GM19455 (cell line): ENCODE results near the gene TERC.
"Not testable (repeated sequence)": the region's sequence is repeated elsewhere in the genome, so short reads cannot be mapped to it uniquely, and the experiment has no call there.

ENCODE experiments used
- ATAC-seq: cut with Tn5 transposase; IDR thresholded peaks from one replicate; pipeline ENCODE4 v1.9.1; 2021; ENCODE audit not compliant: unreplicated experiment

TERC gene

DNA sequence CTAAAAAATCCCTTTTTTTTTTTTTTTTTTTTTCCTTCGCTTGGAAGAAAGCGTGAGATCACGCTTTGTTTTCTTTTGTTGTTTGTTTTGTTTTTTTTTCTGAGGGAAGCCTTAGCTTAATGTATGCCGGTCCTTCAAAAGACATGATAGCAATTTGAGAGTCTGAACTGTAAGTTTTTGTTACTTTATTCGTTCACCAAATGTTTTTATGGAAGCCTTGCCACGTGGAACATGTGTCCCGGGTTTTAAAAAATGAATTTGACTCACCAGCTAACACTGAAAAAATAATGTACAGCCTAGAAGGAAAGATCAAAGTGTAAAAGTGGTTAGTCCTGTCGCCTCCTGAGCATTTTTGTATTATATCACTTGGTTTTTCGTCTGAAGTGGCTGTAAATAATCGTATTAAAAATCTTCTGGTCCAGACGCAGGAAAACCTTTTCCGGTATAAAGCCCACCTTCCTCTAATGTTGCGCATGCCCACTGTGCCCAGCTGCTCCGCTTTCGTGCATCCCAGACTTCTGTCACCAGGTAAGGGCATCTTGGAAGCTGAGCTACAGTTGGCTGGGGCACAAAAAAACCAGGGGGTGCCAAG lies 7.5 kb upstream of the TERC start:
- ATAC-seq = peak; percentile 9

DNA sequence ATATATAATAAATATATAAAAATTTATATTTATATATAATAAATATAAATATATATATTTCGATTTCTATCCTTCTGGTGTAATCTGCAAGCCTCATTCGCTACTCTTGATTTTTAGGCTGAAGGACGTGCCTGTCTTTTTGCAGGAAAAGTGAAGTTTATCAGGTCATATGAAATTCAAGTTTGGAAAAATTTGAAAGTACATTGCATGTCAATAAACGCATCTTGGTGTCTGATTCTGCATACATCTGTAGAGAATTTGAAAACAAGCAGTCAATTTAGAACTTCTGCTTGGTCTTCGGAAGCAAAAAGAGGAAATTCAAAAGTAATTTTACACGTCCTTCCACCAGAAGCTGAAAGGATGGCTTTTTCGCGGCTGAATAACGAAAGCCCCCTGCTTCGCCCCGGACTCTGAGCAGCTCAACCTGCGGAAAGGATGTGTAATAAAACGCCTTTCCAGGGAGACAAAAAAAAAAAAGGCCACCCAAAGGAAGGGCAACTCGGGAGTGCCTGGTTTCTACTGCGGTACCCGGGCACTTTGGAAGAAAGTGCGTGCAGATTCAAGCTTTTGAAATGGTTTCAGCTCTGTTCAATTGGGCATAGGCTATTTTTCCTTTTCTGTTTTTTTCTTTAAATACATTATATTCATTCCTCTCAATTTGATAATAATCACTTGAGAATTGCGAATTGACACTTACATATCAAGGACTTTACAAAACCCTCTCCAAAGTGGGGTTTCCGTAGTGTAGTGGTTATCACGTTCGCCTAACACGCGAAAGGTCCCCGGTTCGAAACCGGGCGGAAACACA lies 6.8 kb upstream of the TERC start:
- no peak for ATAC-seq

DNA sequence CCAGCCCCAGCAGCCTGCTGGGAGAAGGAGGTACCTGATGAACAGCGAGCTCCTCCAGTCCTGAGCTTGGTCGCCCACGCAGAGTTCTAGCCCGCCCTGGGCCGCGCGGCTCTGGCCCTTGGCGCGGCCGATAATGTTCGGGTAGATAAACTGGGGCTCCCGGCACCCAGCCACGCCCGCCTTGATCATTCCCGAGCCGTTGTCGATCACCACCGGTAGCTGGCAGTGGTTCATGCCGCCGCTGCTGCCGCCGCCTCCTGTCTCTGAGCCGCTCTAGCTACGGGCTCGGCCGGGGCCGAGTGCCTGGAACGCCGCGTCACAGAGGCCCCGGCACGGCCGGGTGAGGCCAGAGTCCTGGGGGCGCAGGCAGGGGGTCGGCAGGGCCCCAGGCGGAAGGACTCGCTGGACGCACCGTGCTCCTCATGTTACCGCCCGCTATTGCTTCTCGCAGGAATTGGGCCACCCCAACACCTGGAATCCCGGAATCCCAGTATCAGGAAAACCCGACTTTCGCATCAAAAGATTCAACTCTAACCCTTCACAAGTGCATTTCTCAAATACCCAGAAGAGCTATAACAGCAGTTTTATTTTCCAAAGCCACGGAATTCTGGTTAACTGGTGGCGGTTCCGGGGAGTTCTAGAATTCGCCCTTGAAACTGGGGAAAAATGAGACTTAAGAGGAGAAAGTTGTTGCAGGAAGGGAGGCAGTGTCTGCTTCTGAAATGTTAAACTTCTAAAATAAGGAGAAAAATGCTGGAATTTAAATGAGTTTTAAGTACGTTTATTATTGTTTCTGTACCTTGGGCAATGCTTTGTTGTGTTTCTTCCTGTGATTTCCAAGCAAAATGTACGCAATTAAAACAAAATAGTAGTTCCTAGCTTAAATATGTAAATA lies 4.7 kb upstream of the TERC start, which contains the start of gene ACTRT3:
Gene ACTRT3, minus strand, starts transcription at position 275 of the 895 bp plus-strand sequence. Its CDS starts 41 bp downstream, at position 234.
- peak; percentile 21 for ATAC-seq

DNA sequence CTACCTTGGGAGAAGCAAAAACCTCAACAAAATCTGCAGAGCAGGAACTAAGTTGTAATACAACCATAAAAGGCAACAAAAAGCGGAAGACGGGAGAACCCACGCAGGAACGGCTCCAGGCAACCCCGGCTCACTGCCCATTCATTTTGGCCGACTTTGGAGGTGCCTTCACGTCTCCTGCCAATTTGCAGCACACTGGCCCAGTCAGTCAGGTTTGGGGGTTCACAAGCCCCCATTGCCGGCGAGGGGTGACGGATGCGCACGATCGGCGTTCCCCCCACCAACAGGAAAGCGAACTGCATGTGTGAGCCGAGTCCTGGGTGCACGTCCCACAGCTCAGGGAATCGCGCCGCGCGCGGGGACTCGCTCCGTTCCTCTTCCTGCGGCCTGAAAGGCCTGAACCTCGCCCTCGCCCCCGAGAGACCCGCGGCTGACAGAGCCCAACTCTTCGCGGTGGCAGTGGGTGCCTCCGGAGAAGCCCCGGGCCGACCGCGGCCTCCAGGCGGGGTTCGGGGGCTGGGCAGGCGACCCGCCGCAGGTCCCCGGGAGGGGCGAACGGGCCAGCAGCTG lies 463 bp downstream of the TERC start:
- peak; percentile 47 for ATAC-seq

DNA sequence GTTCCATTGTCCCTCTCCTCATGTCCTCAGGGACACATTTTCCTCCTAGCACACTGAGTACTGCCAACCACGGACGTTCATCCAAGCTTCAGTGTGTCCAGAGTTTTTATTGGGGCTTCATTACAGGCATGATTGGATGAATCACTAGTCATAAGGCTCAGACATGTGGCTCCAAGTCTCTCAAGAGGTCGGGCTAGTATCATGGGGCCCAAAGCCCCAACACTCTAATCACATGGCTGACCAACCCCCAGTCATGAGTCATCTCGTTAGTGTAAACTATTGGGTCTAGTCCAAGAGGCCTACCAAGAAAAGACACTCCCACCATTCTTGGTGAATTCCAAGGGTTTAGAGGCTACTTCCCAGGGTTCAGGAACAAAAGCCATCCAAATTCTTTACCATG lies 4.4 kb downstream of the TERC start:
- ATAC-seq = no peak

DNA sequence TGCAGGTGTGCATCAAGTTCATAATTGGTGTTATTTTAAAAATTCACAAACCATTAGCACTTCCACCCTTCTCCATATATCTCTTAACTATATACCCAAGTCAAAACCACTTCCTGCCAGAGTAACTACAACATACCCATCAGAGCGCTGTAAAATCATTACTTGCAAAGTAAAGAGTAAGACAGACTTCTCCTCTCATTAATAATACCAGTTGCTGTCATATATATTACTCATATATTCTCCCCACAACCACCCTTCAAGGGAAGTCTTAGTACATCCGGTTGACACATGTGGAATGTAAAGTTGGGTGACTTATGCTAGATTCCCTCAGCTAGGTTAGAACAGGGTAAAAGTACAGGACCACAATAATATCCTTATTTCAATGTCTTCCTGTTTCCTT lies 5.6 kb downstream of the TERC start:
- ATAC-seq = peak; percentile 37

DNA sequence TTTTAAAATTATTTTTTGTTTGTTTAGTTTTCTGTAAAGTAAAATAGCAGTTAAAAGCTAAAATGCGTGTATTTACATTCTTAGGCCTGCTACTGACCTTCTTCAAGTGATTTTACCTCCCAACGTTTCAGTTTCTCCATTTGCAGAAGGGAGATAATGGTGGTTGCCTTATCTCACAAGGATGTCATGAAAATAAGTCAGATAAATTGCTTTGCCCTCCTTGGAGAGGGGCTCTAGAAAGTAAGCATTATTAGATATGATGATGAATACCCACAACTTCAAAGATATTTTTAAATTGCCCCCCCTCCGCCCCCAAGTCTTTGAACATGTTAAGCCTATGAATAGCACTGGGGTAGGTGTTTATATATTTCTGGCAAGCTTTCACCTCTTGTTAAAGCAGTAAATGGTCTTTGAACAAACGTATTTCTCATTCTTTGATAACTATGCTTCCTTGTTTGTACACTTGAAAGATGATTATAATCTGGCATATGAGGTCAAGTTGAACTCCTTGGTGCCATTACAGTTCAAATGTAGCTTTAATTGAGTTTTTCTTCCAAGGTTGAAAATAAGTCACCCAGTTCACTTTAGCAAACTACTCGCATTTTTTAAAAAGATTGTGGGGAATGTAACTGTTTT lies 6.4 kb downstream of the TERC start:
- ATAC-seq = no peak

DNA sequence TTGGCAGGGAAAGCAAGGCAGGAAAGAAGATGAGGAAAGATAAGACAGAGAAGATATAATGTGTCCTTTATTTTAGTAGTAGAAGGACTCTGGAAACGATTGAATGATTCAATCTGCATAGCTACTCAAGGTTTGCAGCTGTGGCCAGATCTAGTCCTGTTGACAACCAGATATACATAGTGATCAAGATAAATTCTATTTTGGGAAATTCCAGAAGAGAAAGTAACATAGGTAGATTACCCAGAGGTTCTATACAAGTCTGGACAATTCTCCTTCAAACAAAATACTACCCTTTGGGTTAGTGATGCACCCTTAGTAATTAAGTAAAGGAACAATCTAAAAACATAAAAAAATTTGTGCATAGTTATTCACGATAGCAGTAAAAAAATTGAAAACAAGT lies 9.4 kb downstream of the TERC start:
- ATAC-seq = no peak

DNA sequence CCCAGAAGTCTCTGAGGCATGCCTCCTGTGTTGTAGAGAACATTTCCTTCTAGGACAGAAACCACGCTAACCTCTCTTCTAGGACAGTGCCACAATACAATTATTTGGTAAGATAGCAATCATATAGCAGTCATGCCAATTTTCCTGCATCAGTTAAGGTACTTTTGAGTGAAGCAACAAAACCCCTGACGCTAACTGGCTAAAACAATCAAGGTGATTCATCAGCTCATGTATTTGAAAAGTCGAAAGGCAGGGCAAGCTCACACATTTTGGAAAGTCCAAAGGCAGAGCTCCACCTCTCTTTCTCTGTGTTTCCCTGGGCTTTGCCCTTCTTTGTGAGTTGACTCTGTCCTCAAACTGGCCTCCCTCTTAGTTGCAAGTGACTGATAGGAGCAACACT lies 10.1 kb downstream of the TERC start:
- ATAC-seq = no peak

DNA sequence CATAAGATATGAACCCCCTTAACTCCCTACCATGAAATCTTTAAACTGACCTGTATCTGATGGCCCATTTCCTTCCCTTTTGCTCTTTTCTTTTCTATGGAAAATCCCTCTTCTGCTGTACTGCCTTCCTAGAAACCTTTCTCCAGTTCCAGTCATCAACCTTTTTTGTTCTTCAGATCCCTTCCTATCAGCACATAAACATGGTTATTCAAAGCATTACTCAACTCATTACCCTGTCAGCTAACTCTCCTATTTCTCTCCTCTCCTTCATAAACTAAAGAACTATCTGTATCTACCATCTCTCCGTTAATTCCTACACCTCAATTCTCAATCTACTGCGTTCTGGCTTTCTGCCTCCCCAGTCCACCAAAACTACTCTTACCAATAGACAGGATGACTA lies 13.0 kb downstream of the TERC start:
- ATAC-seq = no peak

DNA sequence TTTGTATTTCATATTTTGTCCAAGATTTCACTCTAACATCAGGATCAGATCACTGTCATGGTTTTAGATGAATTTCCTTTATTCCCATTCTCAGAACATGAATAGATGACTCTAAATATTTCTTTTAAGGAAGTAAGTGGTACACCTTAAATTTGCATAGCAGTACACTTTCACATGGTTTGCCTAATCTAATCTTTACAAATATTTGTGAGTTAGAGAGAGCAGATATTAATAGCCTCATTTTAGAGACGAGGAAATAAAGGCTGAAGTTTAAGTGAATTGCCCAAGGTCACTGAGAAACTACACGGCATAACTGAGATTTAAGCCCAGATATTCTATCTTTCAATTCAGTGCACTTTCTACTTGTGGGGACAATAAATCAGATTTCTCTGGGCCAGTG lies 14.2 kb downstream of the TERC start:
- ATAC-seq = no peak

DNA sequence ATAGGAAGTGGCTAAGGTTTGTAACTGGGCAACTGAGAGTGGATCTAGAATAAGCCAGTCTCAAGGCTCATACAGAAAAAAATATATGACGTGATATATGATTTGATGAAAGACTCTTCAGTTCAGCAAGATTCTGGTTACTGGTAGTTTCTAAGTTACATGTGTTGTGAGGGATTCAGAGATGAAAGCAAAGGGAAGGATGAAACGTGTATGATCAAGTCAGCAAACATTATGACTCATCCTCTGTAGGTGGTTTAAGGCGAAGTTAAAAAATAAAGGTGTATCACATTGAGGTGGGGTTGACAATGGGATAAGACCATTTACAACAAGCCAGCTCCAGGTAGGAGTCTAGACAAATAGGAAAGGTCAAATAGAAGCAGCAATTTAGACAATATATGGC lies 16.2 kb downstream of the TERC start:
- ATAC-seq = no peak

DNA sequence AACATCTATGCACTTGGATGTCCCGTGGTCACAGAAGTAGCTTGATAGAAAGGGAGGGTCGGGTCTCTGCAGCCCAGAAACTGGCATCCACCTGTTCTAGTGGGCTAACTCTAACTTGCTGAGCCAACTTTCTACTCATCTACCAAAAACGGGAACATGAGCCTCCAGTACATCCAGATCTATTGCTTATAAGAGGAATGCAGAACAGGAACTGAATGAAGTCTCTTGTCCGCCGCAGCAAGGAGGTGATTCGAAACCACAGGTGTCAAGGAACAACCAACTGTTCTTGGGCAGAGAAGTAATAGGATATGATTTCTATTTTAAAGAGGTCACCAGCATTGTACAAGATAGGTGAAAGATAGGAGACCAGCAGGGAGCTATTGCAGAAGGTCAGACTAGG lies 17.9 kb downstream of the TERC start:
- no peak for ATAC-seq

DNA sequence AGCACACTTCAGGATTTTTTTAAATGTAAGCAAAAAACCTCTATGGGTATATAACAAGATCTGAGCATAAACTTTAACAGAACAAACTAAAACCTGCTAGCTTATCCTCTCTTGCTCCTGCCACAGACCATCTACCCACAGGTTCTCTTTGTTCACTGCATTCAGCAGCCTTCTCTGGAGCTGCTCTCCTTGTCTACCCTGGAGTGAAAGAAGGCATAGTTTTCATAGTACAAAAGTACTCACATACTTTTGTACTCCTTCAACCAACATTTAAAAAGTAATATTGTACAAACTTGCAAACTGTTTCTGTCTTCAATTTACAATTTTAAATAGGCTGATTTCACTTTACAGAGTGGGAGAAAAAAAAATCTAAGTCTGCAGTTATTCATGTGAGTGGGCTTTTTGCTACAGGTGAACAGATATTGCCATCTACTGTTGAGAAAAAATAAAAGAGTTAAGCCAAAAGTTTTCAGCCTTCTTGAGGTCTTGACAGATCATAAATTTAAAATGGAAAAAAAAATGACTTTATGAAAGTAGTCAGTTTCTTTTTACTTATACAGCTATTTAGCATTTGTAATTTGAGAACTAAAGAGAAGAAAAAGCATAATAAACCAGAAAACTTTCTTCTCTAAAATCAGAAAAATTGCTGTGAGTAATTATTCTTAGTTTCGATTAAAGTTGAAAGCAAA lies 20.4 kb downstream of the TERC start:
- no peak for ATAC-seq

DNA sequence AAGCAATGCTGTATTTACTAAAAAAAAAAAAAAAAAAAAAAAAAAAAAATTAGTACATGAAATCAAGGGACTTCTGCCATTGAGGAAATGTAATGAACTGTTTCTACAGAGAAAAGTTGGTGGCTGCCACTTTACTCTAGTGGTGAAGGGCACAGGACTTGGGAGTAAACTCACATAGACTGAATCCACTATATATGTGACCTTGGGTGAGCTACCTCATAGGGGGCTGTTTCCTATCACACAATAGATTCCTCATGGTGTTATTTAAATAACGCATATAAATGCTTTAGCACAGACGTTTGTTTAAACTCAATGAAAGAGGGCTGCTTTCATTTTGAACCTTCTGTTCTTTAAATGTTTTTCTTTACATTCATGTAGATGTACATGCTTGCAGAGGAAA lies 25.8 kb downstream of the TERC start:
- ATAC-seq = no peak

DNA sequence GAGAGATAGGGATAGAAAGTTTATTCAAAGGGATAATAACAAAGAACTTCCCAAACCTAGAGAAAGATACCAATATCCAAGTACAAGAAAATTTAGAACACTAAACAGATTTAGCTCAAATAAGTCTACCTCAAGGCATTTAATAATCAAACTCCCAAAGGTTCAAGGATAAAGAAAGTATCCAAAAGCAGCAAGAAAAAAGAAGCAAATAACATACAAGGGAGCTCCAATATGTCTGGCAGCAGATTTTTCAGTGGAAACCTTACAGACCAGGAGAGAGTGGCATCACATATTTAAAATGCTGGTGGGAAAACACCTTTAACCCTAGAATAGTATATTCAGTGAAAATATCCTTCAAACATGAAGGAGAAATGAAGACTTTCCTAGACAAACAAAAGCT lies 33.0 kb downstream of the TERC start:
- ATAC-seq = not testable (repeated sequence)

DNA sequence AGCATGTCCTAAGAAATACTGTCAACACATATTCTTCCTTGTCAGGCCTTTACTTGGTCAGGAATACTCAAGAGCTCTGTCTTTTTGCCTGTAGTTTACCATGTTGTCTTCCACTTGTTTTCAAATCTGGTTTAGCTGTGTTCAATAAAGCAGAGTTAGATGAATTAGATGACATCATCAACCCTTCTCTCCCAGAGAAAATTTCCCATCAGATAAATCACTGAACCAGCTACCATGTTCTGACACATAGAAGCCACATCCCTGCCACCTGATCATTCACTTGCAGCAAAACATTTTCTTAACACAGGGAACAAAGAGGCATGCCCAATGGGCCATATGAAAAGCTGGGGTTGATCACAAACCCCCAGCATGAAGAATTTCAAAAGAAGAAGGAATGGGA lies 42.1 kb downstream of the TERC start:
- no peak for ATAC-seq

DNA sequence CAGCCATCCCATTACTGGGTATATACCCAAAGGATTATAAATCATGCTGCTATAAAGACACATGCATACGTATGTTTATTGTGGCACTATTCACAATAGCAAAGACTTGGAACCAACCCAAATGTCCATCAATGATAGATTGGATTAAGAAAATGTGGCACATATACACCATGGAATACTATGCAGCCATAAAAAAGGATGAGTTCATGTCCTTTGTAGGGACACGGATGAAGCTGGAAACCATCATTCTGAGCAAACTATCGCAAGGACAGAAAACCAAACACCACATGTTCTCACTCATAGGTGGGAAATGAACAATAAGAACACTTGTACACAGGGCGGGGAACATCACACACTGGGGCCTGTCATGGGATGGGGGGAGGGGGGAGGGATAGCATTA lies 46.4 kb downstream of the TERC start:
- not testable (repeated sequence) for ATAC-seq
